ENCODE results near the gene METTL9.
A peak's percentile ranks its signal among the peaks of the same experiment; 100 is the strongest.
"Not testable (repeated sequence)": the region's sequence is repeated elsewhere in the genome, so short reads cannot be mapped to it uniquely, and the experiment has no call there.

Gene METTL9

DNA sequence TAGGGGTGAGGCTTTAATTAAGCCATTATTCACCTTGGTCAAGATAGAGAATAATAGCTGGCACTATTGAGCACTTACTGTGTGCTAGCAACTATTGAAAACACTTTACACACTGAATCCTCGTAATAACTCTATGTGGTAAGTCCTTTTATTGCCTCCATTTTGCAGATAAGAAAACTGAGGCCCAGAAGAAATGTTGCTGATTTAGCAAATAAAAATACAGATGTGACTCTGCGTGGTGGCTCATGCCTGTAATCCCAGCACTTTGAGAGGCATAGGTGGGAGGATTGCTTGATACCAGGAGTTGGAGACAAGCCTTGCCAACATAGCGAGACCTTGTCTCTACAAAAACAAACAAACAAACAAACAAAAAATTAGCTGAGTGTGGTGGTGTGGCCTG is 83.8 kb downstream of the METTL9 start:
- no peak overlapping the region for H3K27ac ChIP-seq

DNA sequence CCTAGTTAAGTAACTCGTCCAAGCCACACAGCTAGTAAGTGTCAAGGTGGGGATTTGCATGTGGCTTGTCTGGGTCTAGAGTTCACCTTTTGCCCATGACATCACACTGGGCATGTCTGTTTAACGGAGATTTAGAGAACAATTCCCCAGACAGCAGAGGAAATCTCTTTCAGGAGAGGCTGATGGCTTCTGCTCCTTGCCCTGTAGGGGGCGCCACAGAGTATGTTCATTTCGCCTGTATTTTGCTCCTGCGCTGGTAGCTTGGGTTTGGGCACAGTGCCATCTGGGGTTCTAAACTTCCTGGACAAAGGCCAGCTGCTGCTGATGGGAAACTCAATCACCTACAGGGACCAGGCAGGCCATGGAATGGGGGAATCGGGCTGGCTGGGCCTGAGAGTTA is 84.8 kb downstream of the METTL9 start:
- no peak for TF ChIP-seq ZFX (IDR thresholded peaks at IDR 0.05; ENCODE audit: borderline replicate concordance)
- TF ChIP-seq, protein P1, sequence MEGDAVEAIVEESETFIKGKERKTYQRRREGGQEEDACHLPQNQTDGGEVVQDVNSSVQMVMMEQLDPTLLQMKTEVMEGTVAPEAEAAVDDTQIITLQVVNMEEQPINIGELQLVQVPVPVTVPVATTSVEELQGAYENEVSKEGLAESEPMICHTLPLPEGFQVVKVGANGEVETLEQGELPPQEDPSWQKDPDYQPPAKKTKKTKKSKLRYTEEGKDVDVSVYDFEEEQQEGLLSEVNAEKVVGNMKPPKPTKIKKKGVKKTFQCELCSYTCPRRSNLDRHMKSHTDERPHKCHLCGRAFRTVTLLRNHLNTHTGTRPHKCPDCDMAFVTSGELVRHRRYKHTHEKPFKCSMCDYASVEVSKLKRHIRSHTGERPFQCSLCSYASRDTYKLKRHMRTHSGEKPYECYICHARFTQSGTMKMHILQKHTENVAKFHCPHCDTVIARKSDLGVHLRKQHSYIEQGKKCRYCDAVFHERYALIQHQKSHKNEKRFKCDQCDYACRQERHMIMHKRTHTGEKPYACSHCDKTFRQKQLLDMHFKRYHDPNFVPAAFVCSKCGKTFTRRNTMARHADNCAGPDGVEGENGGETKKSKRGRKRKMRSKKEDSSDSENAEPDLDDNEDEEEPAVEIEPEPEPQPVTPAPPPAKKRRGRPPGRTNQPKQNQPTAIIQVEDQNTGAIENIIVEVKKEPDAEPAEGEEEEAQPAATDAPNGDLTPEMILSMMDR (IDR thresholded peaks at IDR 0.05), result peak; percentile 74

More for the DNA sequence above, 83.8 kb downstream of the METTL9 start:
- TF ChIP-seq, protein P1 (IDR thresholded peaks at IDR 0.05), result no peak
- no peak for TF ChIP-seq ZFX (IDR thresholded peaks at IDR 0.05; ENCODE audit: borderline replicate concordance)

DNA sequence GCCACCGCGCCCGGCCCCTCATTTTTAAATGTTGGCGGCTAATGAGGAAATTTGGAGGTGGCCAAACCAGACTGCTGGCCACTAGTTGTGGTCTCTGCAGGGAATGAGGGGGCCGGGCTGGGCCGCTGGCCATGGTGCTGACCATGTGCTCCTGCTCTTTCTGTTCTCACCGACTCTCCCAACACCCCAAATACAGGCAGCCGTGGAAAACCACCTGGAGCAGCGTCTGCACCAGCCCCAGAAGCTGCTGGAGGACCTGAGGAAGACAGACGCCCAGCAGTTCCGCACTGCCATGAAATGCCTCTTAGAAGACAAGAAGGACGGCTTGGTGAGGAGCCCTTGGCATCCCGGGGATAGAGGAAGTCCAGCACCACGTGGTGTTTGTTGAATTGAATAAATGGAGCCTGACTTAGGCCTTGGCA is 85.7 kb downstream of the METTL9 start:
- TF ChIP-seq, protein P1 (IDR thresholded peaks at IDR 0.05), result no peak
- TF ChIP-seq ZFX (IDR thresholded peaks at IDR 0.05; ENCODE audit: borderline replicate concordance), result no peak
- no peak overlapping the region for H3K27ac ChIP-seq

More for the DNA sequence above, 84.8 kb downstream of the METTL9 start:
- no peak overlapping the region for H3K27ac ChIP-seq

DNA sequence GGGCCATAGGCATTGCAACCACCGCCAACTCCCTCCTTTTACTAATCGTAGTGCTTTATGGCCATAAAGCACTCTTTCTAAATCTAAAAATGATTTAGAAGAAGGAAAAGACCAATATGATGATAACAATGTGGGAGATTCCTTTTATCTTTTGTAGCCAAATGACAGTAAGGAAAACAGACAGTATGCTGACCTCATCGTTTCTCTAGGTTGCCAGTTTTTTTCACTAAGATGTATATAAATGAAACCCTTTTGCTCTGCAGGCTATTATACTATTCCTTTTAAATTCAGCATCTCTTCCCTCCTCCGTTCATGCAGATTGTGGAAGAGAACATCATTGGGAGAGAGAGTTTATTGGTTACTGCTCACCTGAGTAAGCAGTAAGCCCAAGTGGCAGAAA is 89.7 kb downstream of the METTL9 start:
- TF ChIP-seq ZFX (IDR thresholded peaks at IDR 0.05; ENCODE audit: borderline replicate concordance), result no peak
- TF ChIP-seq, protein P1 (IDR thresholded peaks at IDR 0.05), result no peak
- H3K27ac ChIP-seq, result no peak overlapping the region

DNA sequence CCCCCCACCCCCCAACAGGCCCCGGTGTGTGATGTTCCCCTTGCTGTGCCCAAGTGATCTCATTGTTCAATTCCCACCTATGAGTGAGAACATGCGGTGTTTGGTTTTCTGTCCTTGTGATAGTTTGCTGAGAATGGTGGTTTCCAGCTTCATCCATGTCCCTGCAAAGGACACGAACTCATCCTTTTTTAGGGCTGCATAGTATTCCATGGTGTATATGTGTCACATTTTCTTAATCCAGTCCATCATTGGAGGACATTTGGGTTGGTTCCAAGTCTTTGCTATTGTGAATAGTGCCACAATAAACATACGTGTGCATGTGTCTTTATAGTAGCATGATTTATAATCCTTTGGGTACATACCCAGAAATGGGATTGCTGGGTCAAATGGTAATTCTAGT is 91.6 kb downstream of the METTL9 start:
- H3K27ac ChIP-seq, result not testable (repeated sequence)

DNA sequence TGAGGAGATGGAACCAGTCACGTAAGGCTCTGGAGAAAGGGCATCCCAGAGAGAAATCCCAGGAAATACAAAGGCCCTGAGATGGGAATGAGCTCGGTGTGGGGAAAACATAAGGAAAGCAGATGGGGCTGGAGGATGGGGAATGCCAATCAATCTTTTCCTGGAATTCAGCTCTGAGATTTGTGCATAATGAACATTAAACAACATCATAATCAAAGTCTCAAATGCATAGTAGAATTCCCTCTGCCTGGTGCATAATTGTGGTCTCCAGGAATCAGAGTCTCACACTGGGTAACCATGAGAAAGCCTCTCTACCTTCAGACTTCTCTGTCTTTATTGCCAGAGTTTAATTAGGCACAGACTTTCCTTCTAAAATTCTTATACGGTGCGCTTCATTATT is 95.2 kb downstream of the METTL9 start:
- H3K27ac ChIP-seq, result no peak overlapping the region
- TF ChIP-seq ZFX (IDR thresholded peaks at IDR 0.05; ENCODE audit: borderline replicate concordance), result no peak
- TF ChIP-seq, protein P1 (IDR thresholded peaks at IDR 0.05), result no peak

DNA sequence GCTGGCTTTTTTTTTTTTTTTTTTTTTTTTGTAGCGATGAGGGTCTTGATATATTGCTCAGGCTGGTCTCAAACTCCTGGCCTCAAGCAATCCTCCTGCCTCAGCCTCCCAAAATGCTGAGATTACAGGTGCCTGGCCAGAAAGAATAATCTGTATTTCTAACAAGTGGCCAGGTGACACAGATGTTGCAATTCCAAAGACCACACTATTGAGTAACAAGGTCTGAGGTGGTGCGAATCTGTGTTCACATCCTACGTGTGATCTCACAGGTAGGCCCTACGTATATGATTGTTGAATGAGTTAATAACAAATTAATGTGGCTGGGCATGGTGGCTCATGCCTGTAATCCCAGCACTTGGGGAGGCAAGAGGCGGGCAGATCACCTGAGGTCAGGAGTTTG is 97.7 kb downstream of the METTL9 start:
- no peak overlapping the region for H3K27ac ChIP-seq

More for the DNA sequence above, 97.7 kb downstream of the METTL9 start:
- no peak for TF ChIP-seq ZFX (IDR thresholded peaks at IDR 0.05; ENCODE audit: borderline replicate concordance)
- TF ChIP-seq, protein P1 (IDR thresholded peaks at IDR 0.05), result no peak
